NT2/D1 (cell line): ENCODE data around the gene PLCH1.

ENCODE experiments used
- SUZ12 ChIP-seq: IDR thresholded peaks from 2 replicates; pipeline ENCODE4 v1.6.1; 2011; ENCODE audit not compliant: insufficient read length, insufficient read depth; ENCODE audit errors: extremely low read depth
- YY1 ChIP-seq: IDR thresholded peaks from 2 replicates; pipeline ENCODE4 v1.6.1; 2011; ENCODE audit not compliant: insufficient read length, insufficient read depth
- ZNF274 ChIP-seq: IDR thresholded peaks from 2 replicates; pipeline ENCODE4 v1.6.1; 2011; ENCODE audit warnings: mild to moderate bottlenecking, low read depth, low read length

DNA sequence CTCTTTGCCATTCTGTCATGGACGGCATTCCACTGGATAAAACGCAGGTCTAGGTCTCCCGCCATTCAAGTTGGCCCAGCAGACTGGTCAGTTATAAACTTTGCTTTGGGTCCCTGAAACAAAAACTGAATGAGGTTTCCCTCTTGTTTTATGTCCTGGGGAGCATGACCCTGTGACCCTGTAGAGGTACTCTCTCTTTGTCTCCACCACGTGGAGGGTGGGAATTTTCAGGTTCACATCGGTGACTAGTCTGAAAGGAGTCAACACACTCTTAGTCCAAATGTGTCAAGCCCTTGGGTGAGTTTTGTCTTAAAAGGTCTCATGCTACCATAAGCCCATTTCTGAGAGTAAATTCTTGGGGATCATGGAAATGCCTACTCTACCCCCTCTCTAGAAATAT lies 139.9 kb downstream of the PLCH1 start:
- no peak for TF ChIP-seq SUZ12
- no peak for TF ChIP-seq ZNF274
- no peak for TF ChIP-seq YY1
